Measurements from ENCODE around the gene UBR7.

The UBR7 gene

GRCh38 chr14:93219103-93219726 is 12.2 kb downstream of the UBR7 start:
- no peaks in the 10 kb centered on the region for H3K27me3 ChIP-seq (ENCODE audit: insufficient read depth, low read length, poor library complexity)
- H3K36me3 ChIP-seq (ENCODE audit: insufficient read depth, low read length), result peaks cover 91% of the 10 kb centered on the region
- peak; percentile 91 for ATAC-seq (ENCODE audit: insufficient read depth, low read depth)
- no peak overlapping the region for H3K9ac ChIP-seq (ENCODE audit: low read depth, low read length)
- H3K4me1 ChIP-seq (ENCODE audit: insufficient read depth, low read length), result no peaks in the 10 kb centered on the region
- H3K4me3 ChIP-seq (ENCODE audit: low read depth in 1 of 2, low read length in 2 of 2), result no peak overlapping the region
- no peaks in the 10 kb centered on the region for H4K20me1 ChIP-seq (ENCODE audit: insufficient read depth, low read length)
- no peaks in the 10 kb centered on the region for H3K79me2 ChIP-seq (ENCODE audit: insufficient read depth, low read length)
- no peaks in the 10 kb centered on the region for H3K9me3 ChIP-seq (ENCODE audit: insufficient read depth, low read length, severe bottlenecking)
- H3K4me2 ChIP-seq (ENCODE audit: insufficient read depth, low read length), result no peak overlapping the region
- H2AFZ ChIP-seq (ENCODE audit: low read depth, low read length), result no peak overlapping the region
- no peak overlapping the region for H3K27ac ChIP-seq (ENCODE audit: low read length)
- peak; percentile 56 for DNase-seq
- TF ChIP-seq CTCF (IDR thresholded peaks at IDR 0.05; ENCODE audit: borderline replicate concordance, extremely low read depth, low read length, poor library complexity, severe bottlenecking), result peak; percentile 80
- no peak for TF ChIP-seq EZH2 (IDR thresholded peaks at IDR 0.05; ENCODE audit: borderline replicate concordance, low read depth, low read length, severe bottlenecking)

- Histone ChIP-seq H3K27me3 (ENCODE audit: insufficient read depth, low read length, poor library complexity) (no peaks in the 10 kb centered on the region), H3K79me2 (ENCODE audit: insufficient read depth, low read length) (no peaks in the 10 kb centered on the region), H3K4me3 (ENCODE audit: low read depth in 1 of 2, low read length in 2 of 2) (no peak overlapping the region), H3K9ac (ENCODE audit: low read depth, low read length) (no peak overlapping the region), H3K9me3 (ENCODE audit: insufficient read depth, low read length, severe bottlenecking) (no peaks in the 10 kb centered on the region), H3K4me1 (ENCODE audit: insufficient read depth, low read length) (no peaks in the 10 kb centered on the region), H2AFZ (ENCODE audit: low read depth, low read length) (no peak overlapping the region), H3K36me3 (ENCODE audit: insufficient read depth, low read length) (peaks cover 88% of the 10 kb centered on the region), H3K27ac (ENCODE audit: low read length) (no peak overlapping the region), H4K20me1 (ENCODE audit: insufficient read depth, low read length) (no peaks in the 10 kb centered on the region), H3K4me2 (ENCODE audit: insufficient read depth, low read length) (no peak overlapping the region)
- TF ChIP-seq EZH2 (IDR thresholded peaks at IDR 0.05; ENCODE audit: borderline replicate concordance, low read depth, low read length, severe bottlenecking), result no peak
- no peak for TF ChIP-seq CTCF (IDR thresholded peaks at IDR 0.05; ENCODE audit: borderline replicate concordance, extremely low read depth, low read length, poor library complexity, severe bottlenecking)
- ATAC-seq (ENCODE audit: insufficient read depth, low read depth) (no peak), DNase-seq (no peak)
These were observed 13.5 kb downstream of the UBR7 start for GRCh38 chr14:93220509-93220908.

- no peak overlapping the region for H3K4me3 ChIP-seq (ENCODE audit: low read depth in 1 of 2, low read length in 2 of 2)
- no peak overlapping the region for H3K9ac ChIP-seq (ENCODE audit: low read depth, low read length)
- H3K4me2 ChIP-seq (ENCODE audit: insufficient read depth, low read length), result no peak overlapping the region
- no peaks in the 10 kb centered on the region for H3K4me1 ChIP-seq (ENCODE audit: insufficient read depth, low read length)
- H3K27ac ChIP-seq (ENCODE audit: low read length), result no peak overlapping the region
- peaks cover 11% of the 10 kb centered on the region for H4K20me1 ChIP-seq (ENCODE audit: insufficient read depth, low read length)
- DNase-seq (no peak), ATAC-seq (ENCODE audit: insufficient read depth, low read depth) (no peak)
- H3K79me2 ChIP-seq (ENCODE audit: insufficient read depth, low read length), result no peaks in the 10 kb centered on the region
- no peak overlapping the region for H2AFZ ChIP-seq (ENCODE audit: low read depth, low read length)
- H3K36me3 ChIP-seq (ENCODE audit: insufficient read depth, low read length), result peaks cover 91% of the 10 kb centered on the region
- H3K9me3 ChIP-seq (ENCODE audit: insufficient read depth, low read length, severe bottlenecking), result no peaks in the 10 kb centered on the region
- TF ChIP-seq EZH2 (IDR thresholded peaks at IDR 0.05; ENCODE audit: borderline replicate concordance, low read depth, low read length, severe bottlenecking) (no peak), CTCF (IDR thresholded peaks at IDR 0.05; ENCODE audit: borderline replicate concordance, extremely low read depth, low read length, poor library complexity, severe bottlenecking) (no peak)
- no peaks in the 10 kb centered on the region for H3K27me3 ChIP-seq (ENCODE audit: insufficient read depth, low read length, poor library complexity)
These were observed 16.5 kb downstream of the UBR7 start for GRCh38 chr14:93223565-93223964.

Measured in DND-41 (cell line).